ENCODE results near the gene B4GALT6.

GRCh38 chr18:31618801-31619200 is 65.6 kb downstream of the B4GALT6 start:
- TF ChIP-seq, protein P1, sequence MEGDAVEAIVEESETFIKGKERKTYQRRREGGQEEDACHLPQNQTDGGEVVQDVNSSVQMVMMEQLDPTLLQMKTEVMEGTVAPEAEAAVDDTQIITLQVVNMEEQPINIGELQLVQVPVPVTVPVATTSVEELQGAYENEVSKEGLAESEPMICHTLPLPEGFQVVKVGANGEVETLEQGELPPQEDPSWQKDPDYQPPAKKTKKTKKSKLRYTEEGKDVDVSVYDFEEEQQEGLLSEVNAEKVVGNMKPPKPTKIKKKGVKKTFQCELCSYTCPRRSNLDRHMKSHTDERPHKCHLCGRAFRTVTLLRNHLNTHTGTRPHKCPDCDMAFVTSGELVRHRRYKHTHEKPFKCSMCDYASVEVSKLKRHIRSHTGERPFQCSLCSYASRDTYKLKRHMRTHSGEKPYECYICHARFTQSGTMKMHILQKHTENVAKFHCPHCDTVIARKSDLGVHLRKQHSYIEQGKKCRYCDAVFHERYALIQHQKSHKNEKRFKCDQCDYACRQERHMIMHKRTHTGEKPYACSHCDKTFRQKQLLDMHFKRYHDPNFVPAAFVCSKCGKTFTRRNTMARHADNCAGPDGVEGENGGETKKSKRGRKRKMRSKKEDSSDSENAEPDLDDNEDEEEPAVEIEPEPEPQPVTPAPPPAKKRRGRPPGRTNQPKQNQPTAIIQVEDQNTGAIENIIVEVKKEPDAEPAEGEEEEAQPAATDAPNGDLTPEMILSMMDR (CRISPR knock-in tag; IDR thresholded peaks at IDR 0.05), result no peak
- TF ChIP-seq POGZ (CRISPR knock-in tag; IDR thresholded peaks at IDR 0.05) (no peak), AGO1 (IDR thresholded peaks at IDR 0.05; ENCODE audit: low read depth, low read length, poor library complexity, severe bottlenecking) (no peak), BHLHE40 (IDR thresholded peaks at IDR 0.05; ENCODE audit: low read length) (no peak), EZH2 (conservative IDR thresholded peaks at IDR 0.05; ENCODE audit: low read depth, low read length) (no peak), ZFX (CRISPR knock-in tag; IDR thresholded peaks at IDR 0.05; ENCODE audit: low read depth) (no peak), ZNF710 (CRISPR knock-in tag; IDR thresholded peaks at IDR 0.05; ENCODE audit: borderline replicate concordance) (no peak)
- TF ChIP-seq, protein P2, sequence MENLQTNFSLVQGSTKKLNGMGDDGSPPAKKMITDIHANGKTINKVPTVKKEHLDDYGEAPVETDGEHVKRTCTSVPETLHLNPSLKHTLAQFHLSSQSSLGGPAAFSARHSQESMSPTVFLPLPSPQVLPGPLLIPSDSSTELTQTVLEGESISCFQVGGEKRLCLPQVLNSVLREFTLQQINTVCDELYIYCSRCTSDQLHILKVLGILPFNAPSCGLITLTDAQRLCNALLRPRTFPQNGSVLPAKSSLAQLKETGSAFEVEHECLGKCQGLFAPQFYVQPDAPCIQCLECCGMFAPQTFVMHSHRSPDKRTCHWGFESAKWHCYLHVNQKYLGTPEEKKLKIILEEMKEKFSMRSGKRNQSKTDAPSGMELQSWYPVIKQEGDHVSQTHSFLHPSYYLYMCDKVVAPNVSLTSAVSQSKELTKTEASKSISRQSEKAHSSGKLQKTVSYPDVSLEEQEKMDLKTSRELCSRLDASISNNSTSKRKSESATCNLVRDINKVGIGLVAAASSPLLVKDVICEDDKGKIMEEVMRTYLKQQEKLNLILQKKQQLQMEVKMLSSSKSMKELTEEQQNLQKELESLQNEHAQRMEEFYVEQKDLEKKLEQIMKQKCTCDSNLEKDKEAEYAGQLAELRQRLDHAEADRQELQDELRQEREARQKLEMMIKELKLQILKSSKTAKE (CRISPR knock-in tag; IDR thresholded peaks at IDR 0.05; ENCODE audit: borderline replicate concordance), result no peak

Measured in HepG2 (cell line).